K562 (cell line): ENCODE data around the gene BICDL1. TPM values are rescaled to one million over a fixed set of nuclear protein-coding genes. Genes with fewer than 3 reads are reported as not detected.

Experiments used
- ATAC-seq: fragments of 200-7000 bp; cut with Tn5 transposase; 3 replicates; pipeline ENCODE4 v1.9.1; 2020; ENCODE audit warnings: moderate library complexity
- BruUV-seq: library from RNA; stranded (reverse); fragments of 400-500 nt; replicated peaks from 2 replicates; lab custom pipeline; 2021; lab: Mats Ljungman, UMichigan
- CTCF ChIA-PET: fragments of 300-600 bp; formaldehyde crosslinking; extraction: SDS; loops from one replicate; lab custom pipeline; 2021; ENCODE audit warnings: low intra/inter-chr PET ratio; lab: Yijun Ruan, JAX
- POLR2A ChIA-PET: fragments of 300-600, 350-650 bp; sonication (Branson Sonifier 250); formaldehyde crosslinking; extraction: SDS; loops from one replicate; lab custom pipeline; 2021; ENCODE audit warnings: antibody characterized with exemption, inconsistent platforms; lab: Yijun Ruan, JAX
- DNase-seq, 4 experiments: peaks; one replicate each; pipeline versions ENCODE4 v3.0.0 to v3.0.0-alpha.2; 2011 to 2018; ENCODE audit warnings: low spot score in 3 of 4, mixed read lengths in 3 of 4; ENCODE audit errors: extremely low read depth in 1 of 4
- FAIRE-seq: peaks from 2 replicates; lab custom pipeline; 2011; peaks lifted over from hg19 to GRCh38; lab: Jason Lieb, UNC
- H2AFZ ChIP-seq: 2 replicates; pipeline ENCODE4 v1.6.0; 2011; ENCODE audit warnings: low read depth, low read length, control low read depth, inconsistent platforms
- H3K27ac ChIP-seq: fragments of 200-600 bp; 3 replicates; pipeline ENCODE4 v1.8.0; 2011; ENCODE audit warnings: low read depth, mild to moderate bottlenecking, control low read depth, inconsistent platforms, low read length, moderate library complexity, mixed read lengths; ENCODE audit errors: extremely low read depth
- H3K27me3 ChIP-seq, 2 experiments: fragments of 300-600 bp in 1 of 2; 2 replicates in 1 of 2; 3 replicates in 1 of 2; pipeline versions ENCODE4 v1.6.0 to v1.8.0; 2011; ENCODE audit warnings: inconsistent platforms in 2 of 2, low read length in 2 of 2, mild to moderate bottlenecking in 1 of 2, mixed read lengths in 1 of 2, moderate library complexity in 1 of 2; ENCODE audit not compliant: control insufficient read depth in 2 of 2, insufficient read depth in 2 of 2
- H3K36me3 ChIP-seq: fragments of 300-600 bp; 3 replicates; pipeline ENCODE4 v1.8.0; 2011; ENCODE audit warnings: mild to moderate bottlenecking, low read length, inconsistent platforms; ENCODE audit not compliant: control insufficient read depth, insufficient read depth
- H3K4me1 ChIP-seq, 2 experiments: fragments of 200-600 bp in 1 of 2; replicated peaks in 1 of 2; 2 replicates in 1 of 2; 3 replicates in 1 of 2; pipeline versions ENCODE4 v1.5.1 to v1.8.0; 2011; ENCODE audit warnings: inconsistent platforms in 2 of 2, low read length in 2 of 2, mild to moderate bottlenecking in 1 of 2, mixed read lengths in 1 of 2, moderate library complexity in 1 of 2; ENCODE audit not compliant: control insufficient read depth in 2 of 2, insufficient read depth in 2 of 2
- H3K4me2 ChIP-seq: 2 replicates; pipeline ENCODE4 v1.6.1; 2011; ENCODE audit warnings: low read length, control low read depth, inconsistent platforms, mixed read lengths; ENCODE audit not compliant: insufficient read depth
- H3K4me3 ChIP-seq: fragments of 200-600 bp; sonication (generic), shearing (Covaris generic); 2 replicates; pipeline ENCODE4 v1.5.1; 2016; ENCODE audit warnings: control low read depth, inconsistent platforms
- H3K79me2 ChIP-seq: fragments of 200-600 bp; 3 replicates; pipeline ENCODE4 v1.8.0; 2011; ENCODE audit warnings: low read length, inconsistent platforms; ENCODE audit not compliant: control insufficient read depth, insufficient read depth
- H3K9ac ChIP-seq, 2 experiments: 2 replicates each; pipeline versions ENCODE4 v1.6.0 to v1.6.1; 2011; ENCODE audit warnings: low read depth in 2 of 2, low read length in 2 of 2, control low read depth in 1 of 2, inconsistent platforms in 1 of 2, mild to moderate bottlenecking in 1 of 2, mixed read lengths in 1 of 2; ENCODE audit not compliant: insufficient read depth in 1 of 2
- H3K9me1 ChIP-seq: one replicate; pipeline ENCODE4 v1.6.0; 2011; ENCODE audit warnings: inconsistent platforms, mild to moderate bottlenecking, low read length, moderate library complexity; ENCODE audit not compliant: control insufficient read depth, insufficient read depth
- H3K9me3 ChIP-seq: replicated peaks from 2 replicates; pipeline ENCODE4 v1.5.1; 2011; ENCODE audit warnings: low read depth, low read length, inconsistent platforms; ENCODE audit not compliant: control insufficient read depth, insufficient read depth
- H4K20me1 ChIP-seq: replicated peaks from 2 replicates; pipeline ENCODE4 v1.6.1; 2011; ENCODE audit warnings: low read length, inconsistent platforms, mixed read lengths; ENCODE audit not compliant: control insufficient read depth, insufficient read depth
- CAMTA2 ChIP-seq: fragments of 250-450 bp; sonication (Bioruptor Pico); conservative IDR thresholded peaks from 2 replicates; pipeline ENCODE4 v1.5.1; 2022
- CEBPG ChIP-seq, 3 experiments: fragments of 200-800 bp in 1 of 3; sonication (Bioruptor generic) in 1 of 3; sonication (generic) in 1 of 3; formaldehyde crosslinking in 1 of 3; IDR thresholded peaks in 2 of 3; conservative IDR thresholded peaks in 1 of 3; 2 replicates each; pipeline versions ENCODE4 v1.6.1 to v1.8.0; 2016 to 2022; ENCODE audit warnings: missing compliant biosample characterization in 2 of 3, missing genetic modification characterization in 2 of 3, mild to moderate bottlenecking in 1 of 3, missing genetic modification reagents in 1 of 3
- CHD1 ChIP-seq: fragments of 200-600 bp; sonication (generic); IDR thresholded peaks from one replicate; pipeline ENCODE4 v1.6.1; 2012; ENCODE audit warnings: mild to moderate bottlenecking, moderate library complexity, low read length, inconsistent platforms
- ELF4 ChIP-seq: fragments of 450-650 bp; formaldehyde crosslinking; IDR thresholded peaks from 2 replicates; pipeline ENCODE4 v1.4.0; 2022; ENCODE audit warnings: missing genetic modification characterization
- KLF6 ChIP-seq: fragments of 250-450 bp; sonication (Bioruptor Pico); IDR thresholded peaks from 2 replicates; pipeline ENCODE4 v1.4.0; 2020; ENCODE audit warnings: mild to moderate bottlenecking, moderate library complexity, borderline replicate concordance
- MGA ChIP-seq: fragments of 450-650 bp; IDR thresholded peaks from 2 replicates; pipeline ENCODE4 v1.6.1; 2016; ENCODE audit warnings: mild to moderate bottlenecking, moderate library complexity
- RHOXF2B ChIP-seq: fragments of 250-450 bp; sonication (Bioruptor Pico); conservative IDR thresholded peaks from 2 replicates; pipeline ENCODE4 v1.5.1; 2021
- SIX5 ChIP-seq, 2 experiments: IDR thresholded peaks; 2 replicates each; pipeline ENCODE4 v1.6.1; 2011; ENCODE audit warnings: low read length in 2 of 2, borderline replicate concordance in 1 of 2, low read depth in 1 of 2, mild to moderate bottlenecking in 1 of 2, moderate library complexity in 1 of 2; ENCODE audit not compliant: insufficient read depth in 1 of 2
- TCF7L2 ChIP-seq: fragments of 150-350 bp; IDR thresholded peaks from 2 replicates; pipeline ENCODE4 v1.6.1; 2016; ENCODE audit warnings: low read depth, mild to moderate bottlenecking, low read length, moderate library complexity
- ZNF311 ChIP-seq: fragments of 250-450 bp; sonication (Bioruptor Pico); IDR thresholded peaks from 2 replicates; pipeline ENCODE4 v1.4.0; 2020; ENCODE audit warnings: mild to moderate bottlenecking, moderate library complexity
- ZNF79 ChIP-seq: fragments of 250-450 bp; sonication (Bioruptor Pico); IDR thresholded peaks from 2 replicates; pipeline ENCODE4 v1.4.0; 2020; ENCODE audit warnings: low read depth, mild to moderate bottlenecking, moderate library complexity
- ZSCAN32 ChIP-seq: fragments of 450-650 bp; formaldehyde crosslinking; IDR thresholded peaks from 2 replicates; pipeline ENCODE4 v1.4.0; 2020; ENCODE audit warnings: mild to moderate bottlenecking, moderate library complexity
- WGBS: fragments of 100-300 bp; shearing (Covaris generic); methylation state at CpG from one replicate; pipeline ENCODE4 v1.1.6; 2016; ENCODE audit warnings: low coverage, mixed read lengths; ENCODE audit not compliant: insufficient coverage; ENCODE audit errors: missing lambda C conversion rate; 5-methylcytosine and 5-hydroxymethylcytosine counted together
- in situ Hi-C: fragments of 300-500 bp; cut with MboI; formaldehyde crosslinking; loops from 4 replicates; pipeline ENCODE4 v1.15.0; 2018; ENCODE audit warnings: inconsistent platforms, mixed read lengths
- intact Hi-C: fragments of 100-400 bp; cut with micrococcal nuclease; formaldehyde crosslinking; loops from 2 replicates; pipeline ENCODE4 v1.14.2; 2022
- polyA plus RNA-seq, 8 experiments: library from polyadenylated mRNA; depleted of rRNA in 4 of 8; stranded (reverse) in 5 of 8; unstranded in 3 of 8; fragments of >200 nt; fragmentation: Nextera tagmentation in 2 of 8; fragmentation: Illumina TruSeq in 1 of 8; extraction: Ambion mirVana in 2 of 8; extraction: Trizol in 1 of 8; gene quantifications; 2 replicates each; pipeline versions ENCODE4 v1.2.1 to v1.2.3, GENCODE V29; 2011 to 2014; ENCODE audit warnings: inconsistent platforms in 1 of 8, missing spikeins in 1 of 8
- total RNA-seq, 7 experiments: library from RNA; depleted of rRNA in 6 of 7; stranded (reverse); fragments of >200 nt in 6 of 7; fragmentation: Illumina TruSeq in 2 of 7; extraction: Trizol in 2 of 7; gene quantifications; 2 replicates each; pipeline versions ENCODE4 v1.2.1 to v1.2.3, GENCODE V29; 2011 to 2021; ENCODE audit warnings: low replicate concordance in 1 of 7

BICDL1 gene
- total and polyA plus RNA-seq, 9 of the 15 experiments (the other 6 are each of a cell fraction or from before 2014, with no cell fraction given), result 0.06 to 2.0 (median 0.58) TPM

GRCh38 chr12:120054293-120054692, 65.3 kb downstream of the BICDL1 start:
- CTCF ChIA-PET, result no interaction called here
- Histone ChIP-seq H3K9ac (no peak overlapping the region), H3K27me3 (peaks cover 23 to 45% of the 10 kb centered on the region in 2 experiments), H2AFZ (no peak overlapping the region), H3K79me2 (no peaks in the 10 kb centered on the region), H3K36me3 (no peaks in the 10 kb centered on the region), H3K9me1 (peaks cover 3% of the 10 kb centered on the region), H3K27ac (no peak overlapping the region), H4K20me1 (no peaks in the 10 kb centered on the region; the same call in 1 of the 2 replicates), H3K4me1 (peaks cover 0 to 3% of the 10 kb centered on the region in 2 experiments; a peak in 1 of 5 replicates), H3K9me3 (no peaks in the 10 kb centered on the region; the same call in 1 of the 2 replicates), H3K4me2 (no peak overlapping the region), H3K4me3 (no peak overlapping the region)
- BruUV-seq, result no TSS peak
- POLR2A ChIA-PET, result interaction anchor here (0.8 kb wide), 1 partner anchor 9 kb away, joined by 3 read pairs; no protein-coding TSS in a partner anchor
- no peak for FAIRE-seq
- ATAC-seq, result no peak
- DNase-seq, result no peak
- 1% methylated on average over 4 of the region's 4 CpGs for WGBS
- in situ Hi-C loops, result no loop called here
- intact Hi-C loops, result no loop called here
- no peak for TF ChIP-seq SIX5 (IDR thresholded peaks at IDR 0.05; ENCODE audit: borderline replicate concordance in 1 of 2, insufficient read depth in 1 of 2, low read depth in 1 of 2, low read length in 2 of 2)
- no peak for TF ChIP-seq ZSCAN32 (CRISPR knock-in tag)
- no peak for TF ChIP-seq ELF4
- TF ChIP-seq MGA, result no peak
- TF ChIP-seq KLF6 (CRISPR knock-in tag), result no peak
- TF ChIP-seq TCF7L2, result no peak
- TF ChIP-seq CHD1, result no peak
- no peak for TF ChIP-seq RHOXF2B (CRISPR knock-in tag)
- no peak for TF ChIP-seq CEBPG (CRISPR knock-in tag; IDR thresholded peaks at IDR 0.05)
- no peak for TF ChIP-seq CEBPG (tag; conservative IDR thresholded peaks at IDR 0.05 in 1 of 2, IDR thresholded peaks at IDR 0.05 in 1 of 2)
- no peak for TF ChIP-seq ZNF311 (CRISPR knock-in tag)
- TF ChIP-seq ZNF79 (CRISPR knock-in tag), result no peak
- no peak for TF ChIP-seq CAMTA2
